Measurements from ENCODE around the gene PABPN1.

The PABPN1 gene

DNA sequence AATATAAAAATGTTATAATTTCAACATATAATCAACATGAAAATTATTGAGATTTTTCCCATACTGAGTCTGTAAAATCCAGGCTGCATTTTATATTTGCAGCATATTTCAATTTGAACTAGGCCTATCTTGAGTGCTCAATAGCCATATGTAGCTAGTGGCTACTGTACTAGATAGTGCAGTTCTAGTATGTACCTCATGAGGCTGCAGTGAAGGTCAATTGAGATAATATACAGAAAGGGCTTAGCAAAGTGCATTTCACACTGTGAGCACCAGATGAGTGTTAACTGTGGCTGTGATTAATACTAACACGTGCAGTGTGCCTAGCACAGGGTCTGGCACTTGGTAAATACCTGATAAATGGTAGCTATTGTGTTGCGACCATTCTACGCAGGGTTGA, 36.8 kb downstream of the PABPN1 start:
- no peak for DNase-seq (ENCODE audit: low spot score)

DNA sequence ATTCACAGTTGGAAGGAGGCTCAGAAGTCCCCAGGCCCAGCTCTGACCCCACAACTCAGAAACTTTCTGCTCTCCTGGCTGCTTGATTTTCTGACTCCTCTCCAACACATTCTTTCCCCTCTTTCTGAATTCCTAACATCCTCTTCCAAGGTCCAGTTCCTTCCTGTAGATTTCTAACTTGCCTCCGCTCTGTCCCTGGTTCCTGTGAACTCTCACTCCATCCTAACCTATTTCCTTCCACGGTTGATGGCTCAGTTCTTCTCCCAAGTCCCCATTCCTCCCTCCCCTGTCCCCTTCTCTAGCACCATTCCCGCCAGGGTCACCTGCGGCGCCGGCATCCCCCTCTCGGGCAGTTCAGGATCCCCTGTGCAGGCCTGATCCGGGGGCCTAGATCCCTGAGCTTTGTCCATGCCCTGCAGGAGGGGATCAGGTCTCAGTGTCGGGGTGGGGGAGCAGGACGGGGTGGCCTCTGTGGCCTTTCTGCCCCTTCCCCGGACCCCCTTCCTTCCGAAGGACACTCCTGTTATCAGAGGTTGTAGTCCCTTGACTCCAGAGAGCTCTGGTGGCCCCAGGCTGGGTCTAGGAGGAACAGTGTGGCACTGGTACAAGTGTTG, 37.4 kb downstream of the PABPN1 start:
- no peak for DNase-seq (ENCODE audit: low spot score)

DNA sequence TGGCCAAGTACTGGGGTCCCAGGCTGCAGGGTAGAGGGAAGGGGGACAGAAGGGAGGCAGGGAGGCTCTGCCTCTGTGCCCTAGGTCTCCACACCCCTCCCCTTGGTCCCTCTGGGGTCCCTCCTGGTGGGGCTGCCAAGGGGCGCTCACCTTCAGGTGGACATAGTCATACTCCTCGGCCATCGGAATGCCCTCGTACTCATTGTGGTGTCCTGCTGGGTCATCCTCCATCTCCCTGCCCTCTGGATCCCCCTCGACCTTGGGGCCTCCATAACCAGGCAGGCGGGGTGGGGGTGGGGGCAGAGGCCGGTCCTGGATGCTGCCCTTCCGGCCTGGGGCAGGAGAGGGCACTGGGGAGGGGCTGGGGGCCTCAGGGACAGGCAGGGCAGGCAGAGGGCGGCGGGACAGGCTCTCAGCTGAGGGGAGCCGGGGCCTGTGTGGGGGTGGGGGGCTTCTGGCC, 37.9 kb downstream of the PABPN1 start:
- no peak for DNase-seq (ENCODE audit: low spot score)

DNA sequence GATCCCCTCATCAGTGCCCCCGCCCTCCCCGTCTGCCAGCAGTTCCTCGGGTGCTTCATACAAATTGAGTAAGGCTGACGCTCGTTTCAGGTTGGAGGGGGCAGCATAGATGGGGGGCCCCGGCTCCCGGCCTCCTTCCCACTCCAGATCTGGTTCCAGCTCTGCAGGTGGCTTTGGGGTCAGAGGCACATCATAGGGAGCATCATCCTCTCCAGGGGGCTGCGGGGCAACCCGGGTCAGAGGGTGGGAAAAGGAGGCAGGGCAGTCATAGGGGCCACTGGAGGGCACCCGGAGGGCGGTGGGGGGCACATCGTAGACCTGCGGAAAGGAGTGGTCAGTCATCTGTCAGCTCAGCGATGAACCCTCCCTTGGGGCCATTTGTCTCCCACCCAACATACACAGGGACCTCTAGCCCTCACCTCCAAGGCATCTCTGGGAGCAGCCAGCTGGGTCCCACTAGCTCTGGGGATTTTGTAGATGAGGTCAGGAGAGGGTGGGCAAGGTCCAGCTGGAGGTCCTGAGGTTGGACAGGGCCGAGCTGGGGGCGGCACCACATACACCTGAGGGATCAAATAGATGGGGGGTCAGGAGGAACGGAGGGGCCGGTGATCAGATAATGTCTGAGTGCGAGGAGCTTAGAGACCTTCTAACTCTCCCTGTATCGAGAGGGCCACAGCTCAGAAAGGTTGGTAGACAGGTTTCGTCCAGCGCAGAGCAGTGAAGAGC, 38.6 kb downstream of the PABPN1 start:
- DNase-seq (ENCODE audit: low spot score): no peak

DNA sequence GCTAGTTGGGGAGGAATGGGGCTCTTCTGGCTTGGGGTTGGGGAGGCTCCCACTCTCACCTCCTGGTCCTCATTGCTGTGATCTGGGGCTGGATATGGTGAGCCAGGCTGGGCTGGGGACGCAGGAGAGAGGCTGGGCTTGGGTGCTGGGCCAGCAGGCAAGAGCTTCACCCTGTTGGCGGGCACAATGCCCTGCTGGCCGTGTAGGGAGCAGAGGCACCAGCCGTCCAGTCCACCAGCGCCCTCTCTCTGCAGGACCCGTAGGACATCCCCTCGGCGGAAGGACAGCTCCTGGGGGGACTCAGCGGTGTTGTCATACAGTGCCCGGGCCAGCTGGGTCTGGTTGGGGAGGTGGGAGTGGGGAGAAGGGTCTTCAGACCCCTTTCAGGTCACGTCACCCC, 39.2 kb downstream of the PABPN1 start:
- no peak for DNase-seq (ENCODE audit: low spot score)

DNA sequence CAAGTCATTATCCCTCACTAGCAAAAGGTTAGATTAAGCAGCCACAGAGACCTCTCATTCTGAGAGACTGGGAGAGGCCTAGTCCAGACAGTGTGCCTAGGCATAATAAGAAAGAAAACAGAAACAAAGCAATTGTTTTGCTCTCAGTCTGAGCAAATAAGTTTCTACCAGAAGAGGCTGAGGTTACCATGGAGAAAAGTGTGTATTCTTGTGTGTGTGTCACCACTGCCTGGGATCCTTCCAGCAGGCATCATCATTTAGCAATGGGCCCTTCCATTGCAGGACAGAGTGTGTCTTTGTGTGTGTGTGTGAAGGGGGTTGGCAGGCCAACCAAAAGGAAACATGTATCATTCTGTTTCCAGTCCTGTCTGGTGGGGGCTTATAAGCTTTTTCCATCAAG, 40.1 kb downstream of the PABPN1 start:
- no peak for DNase-seq (ENCODE audit: low spot score)

DNA sequence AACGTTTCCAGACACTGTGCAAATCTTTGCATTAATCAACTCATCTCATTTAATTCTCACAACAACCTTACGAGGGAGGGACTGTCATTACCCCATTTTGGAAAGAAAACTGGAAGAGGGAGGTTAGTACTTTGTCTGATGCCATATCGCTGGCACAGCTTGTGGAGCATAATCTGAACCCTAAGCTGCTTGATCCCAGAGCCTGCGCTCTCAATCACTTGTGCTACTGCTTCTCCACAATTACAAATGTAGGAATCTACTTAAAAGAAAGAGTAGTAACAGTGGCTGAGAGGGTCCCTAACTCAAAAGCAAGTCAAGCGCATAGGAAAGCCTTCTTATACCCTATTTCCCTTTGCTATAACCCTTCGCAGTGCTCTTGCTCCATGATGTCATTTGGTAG, 40.5 kb downstream of the PABPN1 start:
- DNase-seq (ENCODE audit: low spot score): no peak

DNA sequence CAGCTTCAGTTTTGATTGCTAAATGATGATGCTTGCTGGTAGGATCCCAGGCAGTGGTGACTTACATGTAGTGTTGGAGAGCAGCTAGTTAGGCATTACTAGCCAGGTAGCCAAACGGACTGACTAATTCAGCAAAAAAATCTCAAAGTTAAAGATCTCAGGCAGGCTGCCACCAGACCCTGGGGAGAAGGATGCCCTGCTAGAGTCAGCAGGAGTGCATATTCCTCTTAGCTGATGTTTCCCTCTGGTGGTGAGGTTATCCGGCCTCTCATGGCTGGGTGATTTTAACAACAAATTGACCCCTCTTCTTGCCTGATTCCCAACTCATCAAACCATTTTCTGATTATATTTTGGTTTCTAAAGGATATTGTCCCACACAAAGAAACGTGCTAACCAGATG, 40.9 kb downstream of the PABPN1 start:
- DNase-seq (ENCODE audit: low spot score): no peak

DNA sequence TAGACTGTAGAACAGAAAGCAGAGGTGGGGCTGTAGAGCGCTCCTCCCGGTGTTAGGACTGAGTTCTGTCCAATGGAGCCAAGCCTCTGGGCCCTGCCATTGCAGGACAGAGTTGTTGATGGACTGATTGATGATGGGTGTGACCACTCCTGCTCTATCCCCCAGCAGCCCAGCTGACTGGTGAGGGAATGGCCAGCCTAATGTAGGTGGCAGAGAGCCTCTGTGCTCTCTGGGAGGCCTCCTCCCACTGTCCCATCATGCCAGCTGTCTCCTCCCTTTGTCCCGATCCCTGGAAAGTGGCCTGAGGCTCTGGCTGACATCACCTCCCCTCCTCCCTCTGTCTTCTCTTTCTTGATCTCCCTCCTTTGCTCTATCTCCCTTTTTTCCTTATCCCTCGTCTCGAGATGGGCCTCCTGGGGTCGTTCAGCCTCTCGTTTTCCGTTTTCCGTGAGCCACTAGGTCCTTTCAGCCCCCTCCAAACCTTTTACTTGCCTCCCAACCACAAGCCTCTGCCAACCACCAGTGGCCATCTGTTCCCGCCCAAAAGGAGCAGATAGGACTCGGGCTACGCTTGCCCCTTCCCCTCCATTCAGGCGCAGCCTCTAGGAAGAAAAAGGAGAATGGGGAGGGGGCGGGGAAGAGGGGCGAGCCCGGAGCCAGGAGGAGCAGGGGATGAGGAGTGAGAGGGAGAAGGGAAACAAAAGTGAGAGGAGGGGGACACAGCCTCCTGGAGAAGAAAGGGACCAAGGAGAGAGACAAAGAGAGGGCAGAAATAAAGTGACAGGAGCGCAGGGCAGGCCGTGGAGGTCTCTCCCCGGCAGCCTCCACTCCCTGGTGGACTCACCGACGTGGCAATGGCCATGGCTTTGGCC, 43.1 kb downstream of the PABPN1 start:
- DNase-seq (ENCODE audit: low spot score): no peak

DNA sequence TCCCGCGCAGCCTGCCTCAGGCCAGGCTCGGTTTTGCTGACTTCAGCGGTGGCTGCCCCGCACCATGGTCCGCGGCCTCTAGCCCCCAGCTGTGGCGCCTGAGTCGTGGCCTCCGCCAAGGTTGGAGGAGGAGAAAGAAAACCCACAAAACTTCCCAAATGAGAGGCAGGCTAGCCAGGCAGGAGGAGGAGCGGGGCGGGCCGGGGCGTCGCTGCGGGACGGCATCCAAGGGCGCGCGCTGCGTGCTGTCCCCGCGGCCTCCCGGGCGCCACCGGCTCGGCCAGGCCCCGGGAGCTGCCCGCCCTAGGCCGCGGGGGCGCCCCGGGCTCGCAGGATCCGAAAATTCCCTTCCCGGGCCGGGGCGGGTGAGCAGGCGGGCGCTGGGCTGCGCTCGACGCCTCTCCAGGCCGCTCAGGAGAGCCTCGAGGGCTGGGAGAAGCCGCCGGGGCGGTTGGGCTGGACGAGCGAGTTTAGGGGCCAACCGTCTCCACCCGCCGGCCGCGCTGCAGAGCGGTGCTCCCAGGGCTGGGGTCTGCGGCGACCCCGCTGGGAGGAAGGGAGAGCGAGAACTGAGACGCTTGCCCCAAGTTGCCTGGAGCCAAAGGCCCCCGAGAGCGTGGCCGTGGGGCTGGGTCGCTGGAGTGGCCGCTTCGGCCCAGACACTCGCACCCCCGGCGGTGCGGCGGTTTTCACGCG, 43.9 kb downstream of the PABPN1 start, which contains the start of gene EFS:
EFS (minus strand) TSS at position 137 of the 696 bp plus-strand sequence. CDS start 147 bp downstream, outside the sequence.
- no peak for DNase-seq (ENCODE audit: low spot score)

DNA sequence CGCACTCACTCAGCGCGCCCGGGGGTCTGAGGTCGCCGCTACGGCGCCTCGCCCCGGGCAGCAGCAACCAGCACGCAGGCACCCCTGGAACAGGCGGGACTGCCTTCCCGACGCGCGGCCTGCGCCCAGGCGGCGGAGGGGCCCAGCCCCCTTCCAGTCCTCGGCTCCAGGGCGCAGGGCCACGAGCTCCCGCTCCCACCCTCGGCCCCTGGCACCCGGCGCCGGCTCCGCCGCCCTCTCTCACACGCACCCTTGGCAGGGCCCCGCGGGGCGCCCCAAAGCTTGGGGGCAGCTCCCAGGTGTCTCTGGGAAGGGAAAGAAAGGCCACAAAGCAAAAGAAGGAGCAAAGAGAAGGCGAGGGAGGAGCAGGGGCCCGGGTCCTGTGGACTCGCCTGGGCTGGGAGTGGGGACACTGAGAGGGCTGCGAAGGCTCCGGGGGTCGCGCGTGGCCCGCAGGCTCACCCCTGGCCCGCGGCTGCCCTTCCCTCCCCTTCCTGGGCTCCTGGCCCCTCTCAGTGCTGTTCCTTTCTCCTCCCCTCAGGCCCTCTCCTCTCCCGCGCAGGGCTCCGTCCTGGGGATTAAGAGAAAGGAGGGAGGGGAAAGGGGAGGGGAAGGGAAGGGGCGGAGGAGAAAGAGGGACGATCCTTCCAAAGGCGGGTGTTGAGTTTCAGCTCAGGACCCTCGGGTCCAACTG, 44.6 kb downstream of the PABPN1 start:
- DNase-seq (ENCODE audit: low spot score): no peak

DNA sequence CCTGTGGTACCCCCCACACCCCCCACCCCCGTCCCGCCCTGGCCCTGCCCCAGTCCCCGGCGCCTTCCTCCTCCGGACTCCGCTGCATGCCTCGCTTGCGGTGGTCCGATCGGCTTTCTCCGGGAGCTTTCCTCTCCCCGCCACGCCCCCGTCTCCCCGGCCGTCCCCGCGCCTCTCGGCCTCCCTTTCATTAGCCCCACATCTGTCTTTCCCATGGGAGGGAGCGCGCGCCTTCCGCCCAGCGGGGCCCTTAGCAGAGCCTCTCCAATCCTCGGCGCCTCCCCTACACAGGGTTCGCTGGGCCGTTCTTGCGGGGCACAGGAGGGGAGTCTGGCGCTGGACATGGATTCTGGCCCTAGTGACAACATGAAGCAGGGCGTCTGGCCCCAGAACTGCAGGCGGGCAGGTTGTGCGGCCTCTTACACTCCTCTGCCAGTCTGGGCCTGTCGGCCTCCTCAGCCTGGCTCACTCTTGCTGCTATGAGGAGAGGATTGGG, 45.2 kb downstream of the PABPN1 start:
- DNase-seq (ENCODE audit: low spot score): no peak

DNA sequence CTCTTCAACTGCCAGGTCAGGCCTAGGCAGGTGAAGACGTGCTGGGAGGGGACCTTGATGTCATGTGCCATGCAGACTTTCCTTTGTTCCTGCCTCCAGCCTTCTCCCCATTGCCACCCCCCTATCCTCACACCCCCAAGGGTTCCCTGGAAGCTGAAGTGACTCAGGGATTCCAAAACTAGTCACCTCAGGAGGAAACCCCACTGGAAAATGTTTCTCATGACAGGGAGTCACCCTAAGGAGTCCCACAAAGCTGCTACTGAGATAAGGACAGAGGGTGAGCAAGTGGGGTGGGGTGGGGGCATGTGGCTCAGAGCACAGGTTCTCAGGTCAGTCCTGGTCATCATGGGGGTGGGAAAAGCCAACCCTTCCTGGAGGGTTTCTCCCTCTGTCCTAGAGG, 49.0 kb downstream of the PABPN1 start:
- DNase-seq (ENCODE audit: low spot score): no peak

DNA sequence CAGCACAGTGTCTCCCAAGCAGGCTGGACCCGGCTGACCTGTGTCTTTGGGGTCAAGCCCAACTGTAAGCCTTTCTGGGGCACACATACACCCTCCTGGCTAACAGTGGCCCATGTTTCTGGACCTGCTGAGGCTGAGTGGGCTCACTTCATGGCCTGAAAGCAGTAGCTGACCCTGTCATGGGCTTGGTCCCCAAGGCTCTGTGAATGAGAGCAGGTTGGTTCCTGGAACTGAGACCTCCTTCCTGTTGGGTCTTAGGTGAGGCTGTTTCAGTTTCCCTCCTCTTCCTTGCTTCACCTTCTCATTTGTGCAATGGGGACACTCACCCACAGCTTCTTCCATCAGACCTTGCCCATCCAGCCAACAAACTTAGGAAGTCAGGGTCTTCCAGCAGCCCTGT, 50.6 kb downstream of the PABPN1 start:
- no peak for DNase-seq (ENCODE audit: low spot score)

DNA sequence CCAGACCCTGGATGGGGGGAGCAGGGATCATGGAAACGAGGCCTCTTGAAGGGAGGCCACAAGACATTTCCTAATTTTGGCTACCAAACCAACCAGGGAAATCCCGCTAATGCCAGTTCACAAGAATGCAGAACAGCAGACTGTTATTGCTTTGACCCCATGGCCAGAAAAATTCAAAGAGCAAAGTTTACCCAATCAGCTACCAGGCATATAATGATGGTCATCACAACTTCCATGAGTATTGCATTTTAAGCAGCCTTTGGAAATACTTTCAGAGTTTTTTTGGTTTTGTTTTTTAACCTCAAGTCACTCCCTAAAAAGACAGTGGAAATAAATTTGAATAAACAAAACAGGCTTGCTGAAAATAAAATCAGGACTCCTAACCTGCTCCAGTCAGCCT, 51.3 kb downstream of the PABPN1 start, which contains the start of gene IL25:
IL25 (plus strand) TSS at position 301 of the 400 bp plus-strand sequence.
- no peak for DNase-seq (ENCODE audit: low spot score)

DNA sequence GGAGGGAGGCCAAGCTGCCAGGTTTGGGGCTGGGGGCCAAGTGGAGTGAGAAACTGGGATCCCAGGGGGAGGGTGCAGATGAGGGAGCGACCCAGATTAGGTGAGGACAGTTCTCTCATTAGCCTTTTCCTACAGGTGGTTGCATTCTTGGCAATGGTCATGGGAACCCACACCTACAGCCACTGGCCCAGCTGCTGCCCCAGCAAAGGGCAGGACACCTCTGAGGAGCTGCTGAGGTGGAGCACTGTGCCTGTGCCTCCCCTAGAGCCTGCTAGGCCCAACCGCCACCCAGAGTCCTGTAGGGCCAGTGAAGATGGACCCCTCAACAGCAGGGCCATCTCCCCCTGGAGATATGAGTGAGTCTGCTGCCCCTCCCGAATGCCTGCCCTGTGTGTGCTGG, 51.8 kb downstream of the PABPN1 start:
- DNase-seq (ENCODE audit: low spot score): no peak
